ENCODE data around the gene ST7. TPM values are rescaled to one million over a fixed set of nuclear protein-coding genes. Genes with fewer than 3 reads are reported as not detected.

ST7 gene
- total and polyA plus RNA-seq, 2 donors (not counting 3 experiments of a cell fraction or from before 2014, with no cell fraction given) = 18.6 to 24.9 TPM

DNA sequence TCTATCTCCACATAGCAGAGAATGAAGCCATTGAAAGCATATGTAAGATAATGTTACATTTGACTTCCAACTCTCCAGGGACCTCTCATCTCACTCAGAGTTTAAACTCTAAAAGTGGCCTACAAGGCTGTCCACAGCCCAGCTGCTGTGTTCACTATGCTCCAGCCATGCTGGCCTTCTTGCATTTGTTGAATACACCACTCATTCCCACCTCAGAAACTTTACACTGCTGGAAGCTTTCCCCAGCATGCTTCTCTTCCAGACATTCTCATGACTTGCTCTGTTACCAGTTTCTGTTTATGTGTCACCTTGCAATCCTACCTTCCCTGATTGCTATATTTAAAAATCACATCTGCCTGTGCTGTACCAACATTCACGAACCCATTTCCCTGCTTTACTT is 202.4 kb downstream of the ST7 start:
- ChIA-PET POLR2A (no interaction called here), CTCF (no interaction called here)
- H3K9ac ChIP-seq (replicated peaks; ENCODE audit: extremely low read depth, insufficient read depth, low read length) = no peak overlapping the region
- no peak for TF ChIP-seq GATA2 (IDR thresholded peaks at IDR 0.05; ENCODE audit: insufficient read depth, insufficient read length, low read depth, low read length)
- TF ChIP-seq JUN (IDR thresholded peaks at IDR 0.05; ENCODE audit: borderline replicate concordance, insufficient read depth, insufficient read length, low read depth) = no peak
- no peak for TF ChIP-seq FOS (IDR thresholded peaks at IDR 0.05; ENCODE audit: borderline replicate concordance, insufficient read depth, low read length)
- no peaks in the 10 kb centered on the region for H4K20me1 ChIP-seq (replicated peaks; ENCODE audit: control insufficient read depth, extremely low read depth, insufficient read depth, low read length)
- H3K36me3 ChIP-seq (ENCODE audit: control insufficient read depth in 2 of 2, extremely low read depth in 1 of 2, insufficient read depth in 2 of 2, low read length in 2 of 2) = no peaks in the 10 kb centered on the region
- FAIRE-seq (no peak), DNase-seq (ENCODE audit: low read depth, low spot score) (no peak)
- no peak overlapping the region for H3K4me3 ChIP-seq (replicated peaks in 1 of 3; ENCODE audit: insufficient read depth in 1 of 3, low read depth in 1 of 3, low read length in 3 of 3)
- intact Hi-C loops (cut with micrococcal nuclease) (no loop called here), dilution Hi-C loops (cut with MboI; ENCODE audit: extremely low pct_ligation_motif_present, low sequenced_read_pairs) (no loop called here)
- BruUV-seq (replicated peaks) = no TSS peak
- H3K4me2 ChIP-seq (ENCODE audit: insufficient read depth, low read length) = no peak overlapping the region
- no peaks in the 10 kb centered on the region for H3K9me1 ChIP-seq (replicated peaks; ENCODE audit: control insufficient read depth, extremely low read depth, insufficient read depth, low read length)
- H3K9me3 ChIP-seq (replicated peaks; ENCODE audit: control insufficient read depth, insufficient read depth, low read length) = no peaks in the 10 kb centered on the region
- H3K4me1 ChIP-seq (ENCODE audit: control insufficient read depth, extremely low read depth, insufficient read depth, low read length) = peaks cover 17% of the 10 kb centered on the region
- H2AFZ ChIP-seq (ENCODE audit: low read depth, low read length) = no peak overlapping the region
- no peaks in the 10 kb centered on the region for H3K79me2 ChIP-seq (ENCODE audit: control insufficient read depth, insufficient read depth, low read length)
- H3K27ac ChIP-seq (ENCODE audit: insufficient read depth, low read depth, low read length) = no peak overlapping the region
- no peaks in the 10 kb centered on the region for H3K27me3 ChIP-seq (ENCODE audit: control insufficient read depth in 2 of 2, insufficient read depth in 2 of 2, low read length in 2 of 2)

DNA sequence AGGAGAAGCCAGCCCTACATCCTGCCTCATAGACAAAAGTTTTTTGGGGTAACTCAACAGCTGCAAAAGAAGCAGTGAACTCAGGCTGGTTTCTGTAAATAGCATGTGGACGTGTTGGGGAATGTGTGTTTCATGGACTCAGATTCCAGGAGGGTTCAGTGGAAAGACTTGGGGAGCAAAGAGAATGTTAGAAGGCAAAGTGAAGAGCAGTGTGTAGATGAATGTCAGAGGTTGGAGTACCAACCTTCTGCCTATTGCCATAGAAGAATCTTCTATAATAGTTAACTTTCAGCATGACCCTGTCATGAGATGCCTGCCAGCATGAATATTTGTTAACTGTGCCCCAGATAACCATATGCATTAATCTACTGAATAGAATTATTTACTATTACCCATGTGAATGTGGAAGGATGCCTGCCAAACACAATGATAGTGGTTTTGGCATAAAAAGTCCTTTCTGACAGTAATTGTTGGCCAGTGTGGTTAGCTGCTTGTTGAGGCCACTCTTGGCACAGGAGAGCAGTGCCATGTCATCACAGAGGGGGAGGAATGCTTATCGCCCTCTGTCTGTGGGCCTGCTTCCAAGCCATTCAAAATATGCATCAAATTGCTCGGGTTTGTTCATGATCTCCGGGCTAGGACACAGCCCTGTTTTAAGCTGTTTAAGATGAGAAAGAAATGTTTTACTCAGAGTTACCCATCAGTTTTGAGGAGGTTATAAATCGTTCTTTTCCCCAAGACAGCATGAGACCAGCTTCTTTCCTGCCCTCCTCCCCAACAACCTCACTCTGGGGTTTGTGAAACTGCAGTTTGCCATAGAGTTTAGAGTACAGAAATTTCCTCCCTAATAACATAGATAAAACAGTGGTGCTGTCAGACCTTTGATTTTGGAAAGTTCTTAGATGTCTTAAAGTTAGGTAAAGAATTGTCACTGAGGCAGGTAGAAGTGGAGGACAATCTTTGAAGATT is 204.2 kb downstream of the ST7 start:
- dilution Hi-C loops (cut with MboI; ENCODE audit: extremely low pct_ligation_motif_present, low sequenced_read_pairs) (no loop called here), intact Hi-C loops (cut with micrococcal nuclease) (no loop called here)
- TF ChIP-seq GATA2 (IDR thresholded peaks at IDR 0.05; ENCODE audit: insufficient read depth, insufficient read length, low read depth, low read length) (peak; percentile 37), JUN (IDR thresholded peaks at IDR 0.05; ENCODE audit: borderline replicate concordance, insufficient read depth, insufficient read length, low read depth) (no peak), POLR2AphosphoS5 (IDR thresholded peaks at IDR 0.05; ENCODE audit: insufficient read depth, low read depth, low read length) (no peak)
- TF ChIP-seq, protein P1, sequence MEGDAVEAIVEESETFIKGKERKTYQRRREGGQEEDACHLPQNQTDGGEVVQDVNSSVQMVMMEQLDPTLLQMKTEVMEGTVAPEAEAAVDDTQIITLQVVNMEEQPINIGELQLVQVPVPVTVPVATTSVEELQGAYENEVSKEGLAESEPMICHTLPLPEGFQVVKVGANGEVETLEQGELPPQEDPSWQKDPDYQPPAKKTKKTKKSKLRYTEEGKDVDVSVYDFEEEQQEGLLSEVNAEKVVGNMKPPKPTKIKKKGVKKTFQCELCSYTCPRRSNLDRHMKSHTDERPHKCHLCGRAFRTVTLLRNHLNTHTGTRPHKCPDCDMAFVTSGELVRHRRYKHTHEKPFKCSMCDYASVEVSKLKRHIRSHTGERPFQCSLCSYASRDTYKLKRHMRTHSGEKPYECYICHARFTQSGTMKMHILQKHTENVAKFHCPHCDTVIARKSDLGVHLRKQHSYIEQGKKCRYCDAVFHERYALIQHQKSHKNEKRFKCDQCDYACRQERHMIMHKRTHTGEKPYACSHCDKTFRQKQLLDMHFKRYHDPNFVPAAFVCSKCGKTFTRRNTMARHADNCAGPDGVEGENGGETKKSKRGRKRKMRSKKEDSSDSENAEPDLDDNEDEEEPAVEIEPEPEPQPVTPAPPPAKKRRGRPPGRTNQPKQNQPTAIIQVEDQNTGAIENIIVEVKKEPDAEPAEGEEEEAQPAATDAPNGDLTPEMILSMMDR (IDR thresholded peaks at IDR 0.05; ENCODE audit: extremely low read depth in 1 of 2, insufficient read depth in 1 of 2, low read depth in 1 of 2, low read length in 2 of 2) = peak; percentile 24 to 47
- H4K20me1 ChIP-seq (replicated peaks; ENCODE audit: control insufficient read depth, extremely low read depth, insufficient read depth, low read length) = no peaks in the 10 kb centered on the region
- H3K9ac ChIP-seq (replicated peaks; ENCODE audit: extremely low read depth, insufficient read depth, low read length) = peak overlapping the region; percentile 32
- DNase-seq (ENCODE audit: low read depth, low spot score) (peak; percentile 85), FAIRE-seq (peak; percentile 89)
- H3K4me1 ChIP-seq (ENCODE audit: control insufficient read depth, extremely low read depth, insufficient read depth, low read length) = peaks cover 17% of the 10 kb centered on the region
- peak overlapping the region; percentile 4 for H3K27ac ChIP-seq (ENCODE audit: insufficient read depth, low read depth, low read length)
- no peaks in the 10 kb centered on the region for H3K36me3 ChIP-seq (ENCODE audit: control insufficient read depth in 2 of 2, extremely low read depth in 1 of 2, insufficient read depth in 2 of 2, low read length in 2 of 2)
- no peaks in the 10 kb centered on the region for H3K27me3 ChIP-seq (ENCODE audit: control insufficient read depth in 2 of 2, insufficient read depth in 2 of 2, low read length in 2 of 2)
- BruUV-seq (replicated peaks) = no TSS peak
- no peaks in the 10 kb centered on the region for H3K79me2 ChIP-seq (ENCODE audit: control insufficient read depth, insufficient read depth, low read length)
- CTCF ChIA-PET = interaction anchor here (0.8 to 2.5 kb wide), 11 partner anchors 10 to 205 kb away, joined by 3 to 13 read pairs (median 6); no protein-coding TSS in a partner anchor
- peak overlapping the region; percentile 1 for H3K4me2 ChIP-seq (ENCODE audit: insufficient read depth, low read length)
- no peaks in the 10 kb centered on the region for H3K9me3 ChIP-seq (replicated peaks; ENCODE audit: control insufficient read depth, insufficient read depth, low read length)
- peak overlapping the region; percentile 2 for H2AFZ ChIP-seq (ENCODE audit: low read depth, low read length)
- POLR2A ChIA-PET = no interaction called here
- H3K4me3 ChIP-seq (replicated peaks in 1 of 3; ENCODE audit: insufficient read depth in 1 of 3, low read depth in 1 of 3, low read length in 3 of 3) = no peak overlapping the region
- no peaks in the 10 kb centered on the region for H3K9me1 ChIP-seq (replicated peaks; ENCODE audit: control insufficient read depth, extremely low read depth, insufficient read depth, low read length)

Data from endothelial cell of umbilical vein (primary cell).